Gastroesophageal sphincter (tissue), 3 donors: ENCODE measurements around the gene ZACN.

ENCODE experiments used
- CTCF ChIP-seq, 4 experiments: fragments of 200-600 bp in 2 of 4; fragments of 450-650 bp in 2 of 4; sonication (generic) in 1 of 4; IDR thresholded peaks; one replicate each; pipeline ENCODE4 v1.5.1; 2017 to 2019; ENCODE audit warnings: antibody characterized with exemption in 4 of 4, mild to moderate bottlenecking in 2 of 4, moderate library complexity in 2 of 4
- POLR2A ChIP-seq, 2 donors: fragments of 450-650 bp; IDR thresholded peaks; one replicate each; pipeline ENCODE4 v1.6.1; 2017; ENCODE audit warnings: antibody characterized with exemption in 2 of 2, mild to moderate bottlenecking in 2 of 2, moderate library complexity in 1 of 2
- POLR2AphosphoS5 ChIP-seq: sonication (generic); formaldehyde crosslinking; IDR thresholded peaks from one replicate; pipeline ENCODE4 v1.6.1; 2017; ENCODE audit warnings: antibody characterized with exemption

- TF ChIP-seq CTCF (IDR thresholded peaks at IDR 0.05): no peak
- no peak for TF ChIP-seq POLR2A (IDR thresholded peaks at IDR 0.05)
- no peak for TF ChIP-seq POLR2AphosphoS5
Observed at GRCh38 chr17:76076146-76076764, 2.7 kb upstream of the ZACN start.
